ENCODE data around the gene JAGN1.

DNA sequence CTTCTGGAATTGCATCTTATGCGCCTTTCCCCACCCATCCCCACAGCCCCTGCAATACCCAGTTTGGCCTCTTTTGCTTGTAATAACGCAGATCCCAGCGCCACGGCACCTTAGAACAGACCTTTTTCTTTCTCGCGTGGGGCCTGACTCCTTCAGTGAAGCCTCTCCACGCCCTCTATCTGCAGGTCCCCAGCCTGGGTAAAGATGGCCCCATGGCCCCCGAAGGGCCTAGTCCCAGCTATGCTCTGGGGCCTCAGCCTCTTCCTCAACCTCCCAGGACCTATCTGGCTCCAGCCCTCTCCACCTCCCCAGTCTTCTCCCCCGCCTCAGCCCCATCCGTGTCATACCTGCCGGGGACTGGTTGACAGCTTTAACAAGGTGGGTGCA is 43.8 kb downstream of the JAGN1 start:
- TF ChIP-seq, protein P1, sequence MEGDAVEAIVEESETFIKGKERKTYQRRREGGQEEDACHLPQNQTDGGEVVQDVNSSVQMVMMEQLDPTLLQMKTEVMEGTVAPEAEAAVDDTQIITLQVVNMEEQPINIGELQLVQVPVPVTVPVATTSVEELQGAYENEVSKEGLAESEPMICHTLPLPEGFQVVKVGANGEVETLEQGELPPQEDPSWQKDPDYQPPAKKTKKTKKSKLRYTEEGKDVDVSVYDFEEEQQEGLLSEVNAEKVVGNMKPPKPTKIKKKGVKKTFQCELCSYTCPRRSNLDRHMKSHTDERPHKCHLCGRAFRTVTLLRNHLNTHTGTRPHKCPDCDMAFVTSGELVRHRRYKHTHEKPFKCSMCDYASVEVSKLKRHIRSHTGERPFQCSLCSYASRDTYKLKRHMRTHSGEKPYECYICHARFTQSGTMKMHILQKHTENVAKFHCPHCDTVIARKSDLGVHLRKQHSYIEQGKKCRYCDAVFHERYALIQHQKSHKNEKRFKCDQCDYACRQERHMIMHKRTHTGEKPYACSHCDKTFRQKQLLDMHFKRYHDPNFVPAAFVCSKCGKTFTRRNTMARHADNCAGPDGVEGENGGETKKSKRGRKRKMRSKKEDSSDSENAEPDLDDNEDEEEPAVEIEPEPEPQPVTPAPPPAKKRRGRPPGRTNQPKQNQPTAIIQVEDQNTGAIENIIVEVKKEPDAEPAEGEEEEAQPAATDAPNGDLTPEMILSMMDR (IDR thresholded peaks at IDR 0.05; ENCODE audit: low read depth, low read length) = no peak
- no peak for TF ChIP-seq EZH2phosphoT487 (IDR thresholded peaks at IDR 0.05; ENCODE audit: low read depth)
